T47D (cell line): ENCODE measurements around the gene TMEM45A.
"Not testable (repeated sequence)": the region's sequence is repeated elsewhere in the genome, so short reads cannot be mapped to it uniquely, and the experiment has no call there.

Experiments used
- DNase-seq, 2 experiments: peaks; one replicate each; pipeline versions ENCODE4 v3.0.0 to v3.0.0-alpha.2; 2011 to 2012; ENCODE audit warnings: low read depth in 1 of 2, low spot score in 1 of 2
- JUND ChIP-seq: IDR thresholded peaks from 2 replicates; pipeline ENCODE4 v1.6.1; 2012; ENCODE audit warnings: low read depth
- in situ Hi-C: cut with HindIII; loops from 2 replicates; pipeline ENCODE4 v1.10.0; 2016; ENCODE audit warnings: low sequenced_read_pairs, low pct_unique_long_range_greater_than_20kb

TMEM45A gene

GRCh38 chr3:100574536-100574935 is 82.1 kb downstream of the TMEM45A start:
- no peak for DNase-seq
- TF ChIP-seq JUND: no peak
- in situ Hi-C loops: no loop called here

GRCh38 chr3:100575704-100576103 is 83.3 kb downstream of the TMEM45A start:
- no peak for TF ChIP-seq JUND
- DNase-seq: no peak
- in situ Hi-C loops: no loop called here

GRCh38 chr3:100577382-100578008 is 85.1 kb downstream of the TMEM45A start:
- in situ Hi-C loops: no loop called here

GRCh38 chr3:100578646-100579045 is 86.2 kb downstream of the TMEM45A start:
- TF ChIP-seq JUND: no peak
- no peak for DNase-seq
- in situ Hi-C loops: no loop called here

More at GRCh38 chr3:100577382-100578008, 85.1 kb downstream of the TMEM45A start:
- TF ChIP-seq JUND: no peak
- no peak for DNase-seq

- in situ Hi-C loops: no loop called here
- no peak for TF ChIP-seq JUND
- no peak for DNase-seq
Measured at GRCh38 chr3:100580147-100580546, 87.7 kb downstream of the TMEM45A start.

- in situ Hi-C loops: no loop called here
- TF ChIP-seq JUND: no peak
- DNase-seq: no peak
Measured at GRCh38 chr3:100581650-100582049, 89.2 kb downstream of the TMEM45A start.

- in situ Hi-C loops: not testable (repeated sequence)
Measured at GRCh38 chr3:100582157-100582556, 89.7 kb downstream of the TMEM45A start.

GRCh38 chr3:100584101-100584660 is 91.8 kb downstream of the TMEM45A start:
- no peak for TF ChIP-seq JUND
- DNase-seq: no peak
- in situ Hi-C loops: no loop called here

More at GRCh38 chr3:100582157-100582556, 89.7 kb downstream of the TMEM45A start:
- DNase-seq: not testable (repeated sequence)

- DNase-seq: no peak
- no peak for TF ChIP-seq JUND
- in situ Hi-C loops: no loop called here
Measured at GRCh38 chr3:100586832-100587231, 94.4 kb downstream of the TMEM45A start.

GRCh38 chr3:100588251-100588650 is 95.8 kb downstream of the TMEM45A start:
- DNase-seq: no peak
- no peak for TF ChIP-seq JUND
- in situ Hi-C loops: no loop called here

- in situ Hi-C loops: no loop called here
- DNase-seq: peak; percentile 44 to 82
- TF ChIP-seq JUND: no peak
Measured at GRCh38 chr3:100590114-100590839, 97.9 kb downstream of the TMEM45A start.

GRCh38 chr3:100590840-100591147 is 98.4 kb downstream of the TMEM45A start:
- DNase-seq: no peak
- in situ Hi-C loops: no loop called here
- no peak for TF ChIP-seq JUND

GRCh38 chr3:100591411-100591810 is 99.0 kb downstream of the TMEM45A start:
- TF ChIP-seq JUND: peak; percentile 38; the same call in 1 of the 2 replicates
- no peak for DNase-seq
- in situ Hi-C loops: no loop called here
